ENCODE data around the gene MRPS9.

The MRPS9 gene

GRCh38 chr2:105078906-105079495 is 41.1 kb downstream of the MRPS9 start:
- no peak for DNase-seq (ENCODE audit: low read depth in 2 of 2)

- DNase-seq (ENCODE audit: low read depth in 2 of 2): no peak
Observed at GRCh38 chr2:105080461-105080860, 42.6 kb downstream of the MRPS9 start.

GRCh38 chr2:105081006-105081601 is 43.2 kb downstream of the MRPS9 start:
- no peak for DNase-seq (ENCODE audit: low read depth in 2 of 2)

- DNase-seq (ENCODE audit: low read depth in 2 of 2): no peak
Observed at GRCh38 chr2:105082107-105082506, 44.2 kb downstream of the MRPS9 start.

- DNase-seq (ENCODE audit: low read depth in 2 of 2): no peak
Observed at GRCh38 chr2:105085525-105085924, 47.7 kb downstream of the MRPS9 start.

GRCh38 chr2:105087273-105087672 is 49.4 kb downstream of the MRPS9 start:
- no peak for DNase-seq (ENCODE audit: low read depth in 2 of 2)

- no peak for DNase-seq (ENCODE audit: low read depth in 2 of 2)
Observed at GRCh38 chr2:105090091-105090490, 52.2 kb downstream of the MRPS9 start.

GRCh38 chr2:105092797-105093196 is 54.9 kb downstream of the MRPS9 start:
- no peak for DNase-seq (ENCODE audit: low read depth in 2 of 2)

- DNase-seq (ENCODE audit: low read depth in 2 of 2): no peak
Observed at GRCh38 chr2:105099153-105099552, 61.3 kb downstream of the MRPS9 start.

GRCh38 chr2:105100046-105100840 is 62.4 kb downstream of the MRPS9 start:
- DNase-seq (ENCODE audit: low read depth in 2 of 2): no peak

- no peak for DNase-seq (ENCODE audit: low read depth in 2 of 2)
Observed at GRCh38 chr2:105102001-105102400, 64.1 kb downstream of the MRPS9 start.

- no peak for DNase-seq (ENCODE audit: low read depth in 2 of 2)
Observed at GRCh38 chr2:105102963-105103421, 65.1 kb downstream of the MRPS9 start.

- DNase-seq (ENCODE audit: low read depth in 2 of 2): no peak
Observed at GRCh38 chr2:105103481-105103880, 65.6 kb downstream of the MRPS9 start.

GRCh38 chr2:105104208-105104731 is 66.4 kb downstream of the MRPS9 start:
- no peak for DNase-seq (ENCODE audit: low read depth in 2 of 2)

GRCh38 chr2:105110295-105110829 is 72.5 kb downstream of the MRPS9 start:
- DNase-seq (ENCODE audit: low read depth in 2 of 2): no peak

GRCh38 chr2:105111365-105112150 is 73.7 kb downstream of the MRPS9 start:
- DNase-seq (ENCODE audit: low read depth in 2 of 2): no peak

GRCh38 chr2:105112345-105112744 is 74.5 kb downstream of the MRPS9 start:
- DNase-seq (ENCODE audit: low read depth in 2 of 2): no peak

- DNase-seq (ENCODE audit: low read depth in 2 of 2): no peak
Observed at GRCh38 chr2:105113616-105114291, 75.9 kb downstream of the MRPS9 start.

- no peak for DNase-seq (ENCODE audit: low read depth in 2 of 2)
Observed at GRCh38 chr2:105114551-105114950, 76.7 kb downstream of the MRPS9 start.

- no peak for DNase-seq (ENCODE audit: low read depth in 2 of 2)
Observed at GRCh38 chr2:105116348-105116747, 78.5 kb downstream of the MRPS9 start.

GRCh38 chr2:105117565-105117964 is 79.7 kb downstream of the MRPS9 start:
- no peak for DNase-seq (ENCODE audit: low read depth in 2 of 2)

Measured in stimulated activated CD8-positive, alpha-beta memory T cell treated with anti-CD3 and anti-CD28 coated beads, Interleukin-2, amount 100 ng/mL, for 1 hour (primary cell).